Measurements from ENCODE around the gene MAPK8.

DNA sequence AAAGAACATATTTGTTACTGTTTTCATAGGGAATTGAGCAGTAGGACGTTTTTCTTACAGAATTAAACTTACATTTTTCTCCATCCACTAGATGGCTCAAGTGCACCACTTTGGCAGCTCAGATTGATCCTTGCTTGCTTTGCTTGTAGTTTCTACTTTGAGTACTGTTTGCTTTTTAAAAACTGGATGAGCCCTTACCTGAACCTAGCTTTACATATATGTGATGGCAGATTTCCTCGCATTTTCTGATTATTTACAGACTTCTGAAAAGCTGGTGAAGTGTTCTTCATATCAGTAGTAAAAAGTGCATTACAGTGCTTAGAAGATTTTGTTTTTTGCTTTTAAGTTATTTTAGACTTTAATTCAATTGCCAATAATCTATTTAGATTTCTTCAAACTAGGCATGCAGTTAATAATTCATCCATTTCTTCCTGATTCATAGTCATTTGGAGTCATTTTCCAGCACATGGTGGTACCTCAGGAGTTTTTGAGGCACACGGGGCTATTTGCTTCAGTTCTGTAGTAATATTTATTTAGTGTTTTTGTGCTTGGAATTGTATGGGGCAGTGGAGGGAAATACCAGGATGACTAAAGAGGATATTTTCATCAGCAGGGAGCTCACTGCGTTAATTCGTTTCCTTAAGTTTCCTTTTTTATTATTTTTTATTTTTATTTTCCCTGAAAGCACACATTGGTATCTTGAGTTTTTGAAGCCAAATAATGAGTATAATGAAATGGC lies 57.3 kb downstream of the MAPK8 start:
- TF ChIP-seq CTCF (IDR thresholded peaks at IDR 0.05; ENCODE audit: low read depth, low read length) (peak; percentile 52), MYC (IDR thresholded peaks at IDR 0.05; ENCODE audit: low read depth, low read length) (no peak)
